ENCODE measurements around the gene CDC25C. TPM values are rescaled to one million over a fixed set of nuclear protein-coding genes. Genes with fewer than 3 reads are reported as not detected.

Gene CDC25C
- total RNA-seq, 1 experiment from 2014 or later, result 14.1 TPM

DNA sequence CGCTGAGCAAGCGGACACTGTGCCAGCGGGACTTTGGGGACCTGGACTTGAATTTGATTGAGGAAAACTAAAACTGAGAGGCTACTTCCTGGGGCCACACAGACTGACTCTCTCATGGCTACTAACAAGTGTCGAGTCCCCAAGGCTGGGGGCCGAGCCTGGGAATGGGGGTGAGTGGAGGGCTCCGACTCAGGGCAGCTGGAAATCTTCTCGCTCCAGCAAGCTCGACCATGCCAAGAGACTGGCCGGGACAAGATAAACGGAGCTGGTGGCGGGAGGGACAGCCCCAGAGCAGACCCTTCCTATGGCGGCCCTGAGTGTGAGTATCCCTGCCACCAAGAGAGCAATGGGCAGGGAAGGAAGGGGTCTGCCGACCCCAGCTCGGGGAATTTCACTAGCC, 15.3 kb upstream of the CDC25C start:
- Histone ChIP-seq H3K36me3 (ENCODE audit: control insufficient read depth, insufficient read depth, low read length) (peaks cover 21% of the 10 kb centered on the region), H3K27ac (ENCODE audit: low read length) (no peak overlapping the region), H3K4me3 (ENCODE audit: low read depth in 2 of 2, low read length in 2 of 2) (no peak overlapping the region), H3K4me1 (ENCODE audit: control insufficient read depth, insufficient read depth, low read length) (no peaks in the 10 kb centered on the region), H3K27me3 (ENCODE audit: control insufficient read depth, insufficient read depth, low read length) (no peaks in the 10 kb centered on the region), H3K9me3 (ENCODE audit: control insufficient read depth, insufficient read depth, low read depth, low read length) (no peaks in the 10 kb centered on the region; the same call in 1 of the 2 replicates)
- CTCF ChIA-PET, result no interaction called here
- in situ Hi-C loops (cut with HindIII; ENCODE audit: low pct_unique_long_range_greater_than_20kb, low sequenced_read_pairs), result no loop called here
- POLR2A ChIA-PET, result no interaction called here
- ATAC-seq (no peak), DNase-seq (ENCODE audit: low read depth, low spot score) (no peak)
- intact Hi-C loops (cut with micrococcal nuclease; ENCODE audit: unreplicated experiment), result no loop called here
- no TSS peak for BruUV-seq (replicated peaks)
- TF ChIP-seq SIN3A (IDR thresholded peaks at IDR 0.05; ENCODE audit: borderline replicate concordance, insufficient read depth, low read depth, low read length) (no peak), TCF7L2 (IDR thresholded peaks at IDR 0.05; ENCODE audit: low read depth, low read length) (no peak), CTCF (IDR thresholded peaks at IDR 0.05) (no peak)

DNA sequence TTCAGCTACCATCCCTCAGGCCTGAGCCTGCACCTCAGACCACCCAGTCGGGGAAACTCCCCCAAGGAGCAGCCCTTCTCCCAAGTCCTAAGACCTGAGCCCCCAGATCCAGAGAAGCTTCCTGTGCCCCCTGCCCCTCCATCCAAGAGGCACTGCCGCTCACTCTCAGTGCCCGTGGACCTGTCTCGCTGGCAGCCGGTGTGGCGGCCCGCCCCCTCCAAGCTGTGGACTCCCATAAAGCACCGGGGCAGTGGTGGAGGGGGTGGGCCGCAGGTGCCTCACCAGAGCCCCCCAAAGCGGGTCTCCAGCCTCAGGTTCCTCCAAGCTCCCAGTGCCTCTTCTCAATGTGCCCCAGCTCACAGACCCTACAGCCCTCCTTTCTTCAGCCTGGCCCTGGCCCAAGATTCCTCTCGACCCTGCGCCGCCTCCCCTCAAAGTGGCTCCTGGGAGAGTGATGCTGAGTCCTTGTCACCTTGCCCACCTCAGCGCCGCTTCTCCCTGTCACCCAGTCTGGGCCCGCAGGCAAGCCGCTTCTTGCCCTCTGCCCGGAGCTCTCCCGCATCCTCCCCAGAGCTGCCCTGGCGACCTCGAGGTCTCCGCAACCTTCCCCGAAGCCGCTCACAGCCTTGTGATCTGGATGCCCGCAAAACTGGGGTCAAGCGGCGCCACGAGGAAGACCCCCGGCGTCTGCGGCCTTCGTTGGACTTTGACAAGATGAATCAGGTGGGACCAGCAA, 13.5 kb upstream of the CDC25C start:
- no peak for ATAC-seq
- peaks cover 26% of the 10 kb centered on the region for H3K36me3 ChIP-seq (ENCODE audit: control insufficient read depth, insufficient read depth, low read length)
- intact Hi-C loops (cut with micrococcal nuclease; ENCODE audit: unreplicated experiment), result no loop called here

More for the DNA sequence above, 13.5 kb upstream of the CDC25C start:
- Histone ChIP-seq H3K4me1 (ENCODE audit: control insufficient read depth, insufficient read depth, low read length) (peaks cover 7% of the 10 kb centered on the region; the same call in 1 of the 2 replicates), H3K4me3 (ENCODE audit: low read depth in 2 of 2, low read length in 2 of 2) (no peak overlapping the region), H3K9me3 (ENCODE audit: control insufficient read depth, insufficient read depth, low read depth, low read length) (no peaks in the 10 kb centered on the region), H3K27me3 (ENCODE audit: control insufficient read depth, insufficient read depth, low read length) (no peaks in the 10 kb centered on the region), H3K27ac (ENCODE audit: low read length) (no peak overlapping the region)
- POLR2A ChIA-PET, result no interaction called here
- in situ Hi-C loops (cut with HindIII; ENCODE audit: low pct_unique_long_range_greater_than_20kb, low sequenced_read_pairs), result no loop called here
- CTCF ChIA-PET, result no interaction called here
- no peak for TF ChIP-seq POLR2AphosphoS5 (IDR thresholded peaks at IDR 0.05; ENCODE audit: low read depth, low read length)
- no peak for TF ChIP-seq SIN3A (IDR thresholded peaks at IDR 0.05; ENCODE audit: borderline replicate concordance, insufficient read depth, low read depth, low read length)
- TF ChIP-seq, protein P1, sequence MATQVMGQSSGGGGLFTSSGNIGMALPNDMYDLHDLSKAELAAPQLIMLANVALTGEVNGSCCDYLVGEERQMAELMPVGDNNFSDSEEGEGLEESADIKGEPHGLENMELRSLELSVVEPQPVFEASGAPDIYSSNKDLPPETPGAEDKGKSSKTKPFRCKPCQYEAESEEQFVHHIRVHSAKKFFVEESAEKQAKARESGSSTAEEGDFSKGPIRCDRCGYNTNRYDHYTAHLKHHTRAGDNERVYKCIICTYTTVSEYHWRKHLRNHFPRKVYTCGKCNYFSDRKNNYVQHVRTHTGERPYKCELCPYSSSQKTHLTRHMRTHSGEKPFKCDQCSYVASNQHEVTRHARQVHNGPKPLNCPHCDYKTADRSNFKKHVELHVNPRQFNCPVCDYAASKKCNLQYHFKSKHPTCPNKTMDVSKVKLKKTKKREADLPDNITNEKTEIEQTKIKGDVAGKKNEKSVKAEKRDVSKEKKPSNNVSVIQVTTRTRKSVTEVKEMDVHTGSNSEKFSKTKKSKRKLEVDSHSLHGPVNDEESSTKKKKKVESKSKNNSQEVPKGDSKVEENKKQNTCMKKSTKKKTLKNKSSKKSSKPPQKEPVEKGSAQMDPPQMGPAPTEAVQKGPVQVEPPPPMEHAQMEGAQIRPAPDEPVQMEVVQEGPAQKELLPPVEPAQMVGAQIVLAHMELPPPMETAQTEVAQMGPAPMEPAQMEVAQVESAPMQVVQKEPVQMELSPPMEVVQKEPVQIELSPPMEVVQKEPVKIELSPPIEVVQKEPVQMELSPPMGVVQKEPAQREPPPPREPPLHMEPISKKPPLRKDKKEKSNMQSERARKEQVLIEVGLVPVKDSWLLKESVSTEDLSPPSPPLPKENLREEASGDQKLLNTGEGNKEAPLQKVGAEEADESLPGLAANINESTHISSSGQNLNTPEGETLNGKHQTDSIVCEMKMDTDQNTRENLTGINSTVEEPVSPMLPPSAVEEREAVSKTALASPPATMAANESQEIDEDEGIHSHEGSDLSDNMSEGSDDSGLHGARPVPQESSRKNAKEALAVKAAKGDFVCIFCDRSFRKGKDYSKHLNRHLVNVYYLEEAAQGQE (IDR thresholded peaks at IDR 0.05; ENCODE audit: insufficient read depth in 1 of 2, low read depth in 2 of 2, low read length in 1 of 2), result no peak
- TF ChIP-seq TCF7L2 (IDR thresholded peaks at IDR 0.05; ENCODE audit: low read depth, low read length), result no peak
- no peak for TF ChIP-seq CTCF (IDR thresholded peaks at IDR 0.05)
- BruUV-seq (replicated peaks), result no TSS peak
- no peak for DNase-seq (ENCODE audit: low read depth, low spot score)
